Natural killer cell (primary cell): ENCODE results near the gene THG1L. TPM values are rescaled to one million over a fixed set of nuclear protein-coding genes. Genes with fewer than 3 reads are reported as not detected.

Experiments
- ATAC-seq, 3 donors: fragments of 150-1000 bp in 2 of 3; fragments of 200-7000 bp in 1 of 3; cut with Tn5 transposase; 1 replicate in 1 of 3; 2 replicates in 2 of 3; pipeline ENCODE4 v1.10.0; 2021; ENCODE audit warnings: mild to moderate bottlenecking in 2 of 3, moderate library complexity in 2 of 3
- DNase-seq, 2 donors: peaks; one replicate each; pipeline versions ENCODE4 v3.0.0 to v3.0.0-alpha.2; 2013 to 2021; ENCODE audit warnings: mixed read lengths in 1 of 2
- H3K27ac ChIP-seq: one replicate; pipeline ENCODE4 v1.5.1; 2013; ENCODE audit warnings: mild to moderate bottlenecking, low read length
- H3K27me3 ChIP-seq: one replicate; pipeline ENCODE4 v1.6.1; 2013; ENCODE audit warnings: low read length; ENCODE audit not compliant: control insufficient read depth, insufficient read depth
- H3K36me3 ChIP-seq: one replicate; pipeline ENCODE4 v1.6.1; 2013; ENCODE audit warnings: low read length; ENCODE audit not compliant: control insufficient read depth, insufficient read depth
- H3K4me1 ChIP-seq: one replicate; pipeline ENCODE4 v1.6.1; 2013; ENCODE audit warnings: low read length; ENCODE audit not compliant: control insufficient read depth, insufficient read depth
- H3K4me3 ChIP-seq: one replicate; pipeline ENCODE4 v1.5.1; 2013; ENCODE audit warnings: low read length
- H3K9me3 ChIP-seq: one replicate; pipeline ENCODE4 v1.6.1; 2013; ENCODE audit warnings: low read length; ENCODE audit not compliant: control insufficient read depth, insufficient read depth
- H3K27ac Mint-ChIP-seq, 2 donors: one replicate each; pipeline ENCODE4 v1.8.0; 2022; ENCODE audit warnings: mild to moderate bottlenecking in 2 of 2, mixed read lengths in 2 of 2, moderate library complexity in 1 of 2
- H3K27me3 Mint-ChIP-seq, 2 donors: one replicate each; pipeline ENCODE4 v1.8.0; 2022; ENCODE audit warnings: low read depth in 2 of 2, mixed read lengths in 2 of 2
- H3K36me3 Mint-ChIP-seq: one replicate; pipeline ENCODE4 v1.8.0; 2022; ENCODE audit warnings: mixed read lengths
- H3K4me1 Mint-ChIP-seq, 2 donors: one replicate each; pipeline ENCODE4 v1.8.0; 2022; ENCODE audit warnings: mixed read lengths in 2 of 2
- H3K4me3 Mint-ChIP-seq: one replicate; pipeline ENCODE4 v1.8.0; 2022; ENCODE audit warnings: mild to moderate bottlenecking, moderate library complexity, mixed read lengths
- H3K9me3 Mint-ChIP-seq, 2 donors: one replicate each; pipeline ENCODE4 v1.8.0; 2022; ENCODE audit warnings: mixed read lengths in 2 of 2
- WGBS: methylation state at CpG from one replicate; pipeline ENCODE4 v1.1.7; 2013; ENCODE audit warnings: missing lambda C conversion rate; ENCODE audit not compliant: insufficient coverage; 5-methylcytosine and 5-hydroxymethylcytosine counted together
- intact Hi-C: fragments of 100-400 bp; cut with micrococcal nuclease; formaldehyde crosslinking; loops from one replicate; pipeline ENCODE4 v1.14.2; 2022
- total RNA-seq, 4 donors: library from RNA; stranded (reverse); fragments of 120-200 nt in 1 of 4; gene quantifications; one replicate each; pipeline versions ENCODE4 v1.2.3 to v1.2.4, GENCODE V29; 2013 to 2022
- TF ChIP-seq, protein P1 (sequence below): fragments of 200-600 bp; IDR thresholded peaks from one replicate; pipeline ENCODE4 v1.8.0; 2022; ENCODE audit warnings: antibody characterized with exemption

Gene THG1L
- total RNA-seq, 3 donors from 2014 or later (not counting 1 experiment from before 2014, with no cell fraction given) = 3.1 to 4.7 (median 3.5) TPM

DNA sequence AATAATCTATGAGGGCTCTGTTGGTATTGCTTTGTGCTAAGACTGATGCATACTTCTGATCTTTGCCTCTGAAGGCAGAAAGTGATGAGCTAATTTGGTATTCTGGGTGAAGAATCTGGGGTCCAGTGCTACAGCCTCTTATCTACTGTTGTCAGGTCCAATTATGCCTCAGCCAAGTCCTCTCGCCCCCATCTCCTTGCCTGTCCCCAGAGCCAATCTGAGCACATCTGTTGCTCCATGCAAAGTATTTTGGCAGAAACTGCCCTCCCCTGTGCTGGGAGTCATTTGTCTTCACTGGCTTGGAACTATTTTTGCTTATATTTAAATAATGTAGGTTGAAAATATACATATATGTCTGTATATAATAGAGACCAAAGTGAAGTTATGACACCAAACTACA lies 35.7 kb downstream of the THG1L start:
- Mint-ChIP-seq H3K4me1 (no peaks in the 10 kb centered on the region), H3K4me3 (no peak overlapping the region), H3K36me3 (no peaks in the 10 kb centered on the region), H3K27ac (no peak overlapping the region), H3K27me3 (no peaks in the 10 kb centered on the region), H3K9me3 (no peaks in the 10 kb centered on the region)
- no peaks in the 10 kb centered on the region for H3K36me3 ChIP-seq
- 100% methylated on average over 1 of the region's 1 CpG for WGBS
- H3K4me1 ChIP-seq = no peaks in the 10 kb centered on the region
- DNase-seq (no peak), ATAC-seq (no peak)
- TF ChIP-seq, protein P1, sequence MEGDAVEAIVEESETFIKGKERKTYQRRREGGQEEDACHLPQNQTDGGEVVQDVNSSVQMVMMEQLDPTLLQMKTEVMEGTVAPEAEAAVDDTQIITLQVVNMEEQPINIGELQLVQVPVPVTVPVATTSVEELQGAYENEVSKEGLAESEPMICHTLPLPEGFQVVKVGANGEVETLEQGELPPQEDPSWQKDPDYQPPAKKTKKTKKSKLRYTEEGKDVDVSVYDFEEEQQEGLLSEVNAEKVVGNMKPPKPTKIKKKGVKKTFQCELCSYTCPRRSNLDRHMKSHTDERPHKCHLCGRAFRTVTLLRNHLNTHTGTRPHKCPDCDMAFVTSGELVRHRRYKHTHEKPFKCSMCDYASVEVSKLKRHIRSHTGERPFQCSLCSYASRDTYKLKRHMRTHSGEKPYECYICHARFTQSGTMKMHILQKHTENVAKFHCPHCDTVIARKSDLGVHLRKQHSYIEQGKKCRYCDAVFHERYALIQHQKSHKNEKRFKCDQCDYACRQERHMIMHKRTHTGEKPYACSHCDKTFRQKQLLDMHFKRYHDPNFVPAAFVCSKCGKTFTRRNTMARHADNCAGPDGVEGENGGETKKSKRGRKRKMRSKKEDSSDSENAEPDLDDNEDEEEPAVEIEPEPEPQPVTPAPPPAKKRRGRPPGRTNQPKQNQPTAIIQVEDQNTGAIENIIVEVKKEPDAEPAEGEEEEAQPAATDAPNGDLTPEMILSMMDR = no peak
- H3K4me3 ChIP-seq = no peak overlapping the region
- H3K27me3 ChIP-seq = no peaks in the 10 kb centered on the region
- H3K9me3 ChIP-seq = no peaks in the 10 kb centered on the region
- H3K27ac ChIP-seq = no peak overlapping the region
- intact Hi-C loops = no loop called here

DNA sequence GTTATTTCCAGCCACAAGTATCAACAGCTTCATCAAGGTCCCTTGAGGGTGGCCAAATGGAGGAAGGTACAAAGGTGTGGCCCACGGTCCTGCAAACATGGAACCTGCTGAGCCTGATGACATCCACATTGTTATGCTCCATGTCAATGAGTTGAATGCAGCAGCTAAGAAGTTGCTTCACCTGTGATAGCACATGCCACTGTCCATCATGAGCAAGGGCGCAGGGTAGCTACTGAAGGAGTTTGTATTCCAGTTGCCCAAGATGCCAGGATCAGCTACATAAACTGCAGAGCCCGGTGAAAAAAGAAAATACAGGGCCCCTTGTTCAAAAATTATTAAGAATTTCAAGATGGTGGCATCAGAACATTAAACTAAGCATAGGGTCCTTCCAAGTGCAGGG lies 36.5 kb downstream of the THG1L start:
- Histone ChIP-seq H3K36me3 (no peaks in the 10 kb centered on the region), H3K4me1 (no peaks in the 10 kb centered on the region), H3K27me3 (no peaks in the 10 kb centered on the region), H3K27ac (no peak overlapping the region), H3K9me3 (no peaks in the 10 kb centered on the region), H3K4me3 (no peak overlapping the region)
- intact Hi-C loops = no loop called here
- Mint-ChIP-seq H3K36me3 (no peaks in the 10 kb centered on the region), H3K9me3 (no peaks in the 10 kb centered on the region), H3K27ac (no peak overlapping the region), H3K4me3 (no peak overlapping the region), H3K27me3 (no peaks in the 10 kb centered on the region), H3K4me1 (no peaks in the 10 kb centered on the region)
- 79% methylated on average over 3 of the region's 3 CpGs for WGBS
- ATAC-seq (no peak), DNase-seq (no peak)
- TF ChIP-seq, protein P1 = no peak

DNA sequence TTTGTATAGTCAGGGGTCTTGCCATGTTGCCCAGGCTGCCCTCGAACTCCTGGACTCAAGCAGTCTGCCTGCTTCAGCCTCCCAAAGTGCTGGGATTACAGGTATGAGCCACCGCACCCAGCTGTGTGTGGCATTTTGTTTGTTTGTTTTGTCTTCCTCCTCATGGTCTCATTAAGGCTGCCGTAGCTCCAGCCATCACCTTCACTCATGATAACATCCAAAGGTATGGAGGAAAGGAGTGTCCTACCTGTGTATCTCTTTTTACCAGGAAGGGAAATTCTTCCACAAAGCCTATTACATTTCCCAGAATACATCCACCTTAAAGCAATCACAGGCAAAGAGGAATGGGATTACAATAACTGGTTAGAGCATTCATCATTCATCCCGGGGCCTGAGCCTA lies 39.4 kb downstream of the THG1L start:
- intact Hi-C loops = no loop called here
- Histone ChIP-seq H3K4me1 (no peaks in the 10 kb centered on the region), H3K4me3 (no peak overlapping the region), H3K9me3 (no peaks in the 10 kb centered on the region), H3K36me3 (no peaks in the 10 kb centered on the region), H3K27ac (no peak overlapping the region), H3K27me3 (no peaks in the 10 kb centered on the region)
- H3K9me3 Mint-ChIP-seq = no peaks in the 10 kb centered on the region
- no peaks in the 10 kb centered on the region for H3K36me3 Mint-ChIP-seq
- no peak overlapping the region for H3K27ac Mint-ChIP-seq
- no peak for DNase-seq
- WGBS = 93% methylated on average over 3 of the region's 4 CpGs
- TF ChIP-seq, protein P1 = no peak
- no peak overlapping the region for H3K4me3 Mint-ChIP-seq
- H3K27me3 Mint-ChIP-seq = peaks cover 5 to 9% of the 10 kb centered on the region in 2 donors
- H3K4me1 Mint-ChIP-seq = no peaks in the 10 kb centered on the region
- no peak for ATAC-seq

DNA sequence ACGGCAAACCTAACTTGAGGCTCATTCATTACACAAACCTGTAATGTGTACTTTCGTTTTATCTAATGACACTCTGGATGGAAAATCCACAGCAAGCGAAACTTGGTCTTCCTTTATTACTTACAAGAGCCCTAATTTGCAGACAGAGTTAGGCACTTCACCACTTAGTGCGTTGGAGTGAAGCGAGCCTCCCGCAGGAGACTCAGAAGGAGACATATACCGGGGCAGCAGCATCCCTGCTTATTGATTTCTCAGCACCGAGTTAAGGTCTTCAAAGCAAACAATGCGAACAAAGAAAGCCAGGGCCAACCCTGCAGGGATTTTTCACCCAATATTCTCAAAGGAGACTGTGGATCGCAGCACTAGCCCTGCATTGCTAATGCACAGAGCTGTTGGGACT lies 40.9 kb downstream of the THG1L start:
- Mint-ChIP-seq H3K27me3 (peaks cover 5 to 9% of the 10 kb centered on the region in 2 donors), H3K9me3 (no peaks in the 10 kb centered on the region), H3K36me3 (no peaks in the 10 kb centered on the region)

More for the DNA sequence above, 40.9 kb downstream of the THG1L start:
- Histone ChIP-seq H3K27ac (no peak overlapping the region), H3K4me3 (no peak overlapping the region), H3K4me1 (no peaks in the 10 kb centered on the region), H3K36me3 (no peaks in the 10 kb centered on the region), H3K27me3 (no peaks in the 10 kb centered on the region), H3K9me3 (no peaks in the 10 kb centered on the region)
- 81% methylated on average over 10 of the region's 10 CpGs for WGBS
- ATAC-seq = no peak
- DNase-seq = no peak
- H3K4me1 Mint-ChIP-seq = no peaks in the 10 kb centered on the region
- no peak overlapping the region for H3K4me3 Mint-ChIP-seq
- no peak overlapping the region for H3K27ac Mint-ChIP-seq
- intact Hi-C loops = no loop called here
- TF ChIP-seq, protein P1 = no peak
